SHP77 (cell line): ENCODE results near the gene ATP5F1D.

ENCODE experiments used
- DNase-seq, 2 experiments: peaks; one replicate each; lab custom pipeline; 2025; lab: John Stamatoyannopoulos, UW

The ATP5F1D gene

GRCh38 chr19:1283207-1283916 lies 41.8 kb downstream of the ATP5F1D start:
- DNase-seq: no peak

DNA sequence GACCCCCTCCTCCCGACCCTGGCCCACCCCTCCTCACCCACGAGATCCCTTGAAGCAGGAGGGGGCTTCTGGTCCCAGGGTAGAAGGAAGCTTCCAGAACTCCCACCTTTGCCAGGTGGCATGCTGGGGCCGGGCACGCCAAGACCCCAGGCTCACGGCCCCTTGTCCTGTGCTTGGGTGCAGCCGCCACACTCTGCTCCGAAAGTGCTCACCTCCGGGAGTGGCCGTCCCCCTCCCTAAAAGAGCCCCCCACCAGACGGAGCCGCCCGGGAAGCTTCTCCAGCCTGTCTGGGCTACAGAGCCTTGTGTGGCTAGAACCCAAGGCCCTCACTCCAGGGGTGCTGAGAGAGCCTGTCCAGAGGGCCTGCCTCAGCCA lies 42.4 kb downstream of the ATP5F1D start:
- no peak for DNase-seq

DNA sequence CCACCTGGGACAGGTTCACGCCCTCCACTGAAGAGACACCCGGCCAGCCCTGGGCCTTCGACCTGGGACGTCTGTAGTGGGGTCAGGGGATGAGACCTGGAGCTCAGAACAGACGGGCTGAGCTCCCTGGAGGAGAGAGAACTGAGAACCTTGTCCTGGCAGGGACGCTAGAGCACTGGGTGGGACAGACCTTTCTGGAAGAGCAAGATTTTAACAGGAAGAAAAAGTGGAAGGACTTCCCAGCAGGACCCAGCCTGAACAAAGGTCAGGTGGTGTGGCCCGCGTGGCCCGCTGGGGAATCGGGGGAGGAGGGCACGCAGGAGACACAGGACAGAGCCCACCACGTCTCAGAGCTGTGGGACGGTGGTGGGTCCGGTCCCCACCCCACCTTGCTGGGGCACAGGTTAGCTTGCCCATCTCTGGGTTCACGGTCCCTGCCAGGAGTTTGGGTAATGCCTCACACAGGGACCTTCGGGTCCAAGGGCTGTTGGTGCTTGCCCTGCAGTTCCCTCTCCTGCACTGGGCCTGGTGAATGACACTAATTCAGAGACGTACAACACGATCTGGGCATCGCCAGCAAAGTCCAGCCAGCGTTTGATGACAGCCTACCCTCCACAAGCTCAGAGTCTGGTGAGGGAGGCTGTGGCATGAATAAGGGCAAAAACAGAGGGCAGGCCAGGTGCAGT lies 42.9 kb downstream of the ATP5F1D start:
- DNase-seq: no peak

- no peak for DNase-seq
Observed at GRCh38 chr19:1284979-1285736, 43.6 kb downstream of the ATP5F1D start.

DNA sequence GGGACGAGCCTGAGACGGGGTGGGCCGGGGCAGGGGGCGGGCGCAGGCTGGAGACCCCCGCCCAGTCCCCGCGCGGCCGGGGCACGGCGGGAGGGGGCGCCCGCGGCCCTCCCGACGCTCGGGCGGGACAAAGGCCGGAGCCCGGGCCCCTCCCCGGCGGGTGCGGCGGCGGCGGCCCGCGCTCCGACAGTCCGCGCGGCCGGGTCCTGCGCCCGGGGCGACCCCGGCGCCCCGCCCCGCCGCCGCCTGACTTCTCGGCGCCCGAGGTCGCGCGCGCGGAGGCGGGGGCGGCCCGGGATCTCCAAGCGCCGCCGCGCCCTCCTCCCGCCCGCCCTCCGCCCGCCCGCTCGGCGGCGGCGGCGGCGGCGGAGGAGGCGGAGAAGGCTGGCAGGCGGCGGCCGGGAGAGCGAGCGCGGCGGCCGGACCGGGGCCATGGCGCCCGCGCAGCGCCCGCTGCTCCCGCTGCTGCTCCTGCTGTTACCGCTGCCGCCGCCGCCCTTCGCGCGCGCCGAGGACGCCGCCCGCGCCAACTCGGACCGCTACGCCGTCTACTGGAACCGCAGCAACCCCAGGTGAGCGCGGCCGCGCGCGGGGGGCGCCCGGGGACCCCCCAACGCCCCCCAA lies 44.3 kb downstream of the ATP5F1D start, which contains the start of gene EFNA2:
Gene EFNA2 (plus strand): TSS at position 137 of the 624 bp plus-strand sequence. CDS start 296 bp downstream, at position 433.
- DNase-seq: no peak

- DNase-seq: no peak
Observed at GRCh38 chr19:1286487-1287353, 45.2 kb downstream of the ATP5F1D start.

DNA sequence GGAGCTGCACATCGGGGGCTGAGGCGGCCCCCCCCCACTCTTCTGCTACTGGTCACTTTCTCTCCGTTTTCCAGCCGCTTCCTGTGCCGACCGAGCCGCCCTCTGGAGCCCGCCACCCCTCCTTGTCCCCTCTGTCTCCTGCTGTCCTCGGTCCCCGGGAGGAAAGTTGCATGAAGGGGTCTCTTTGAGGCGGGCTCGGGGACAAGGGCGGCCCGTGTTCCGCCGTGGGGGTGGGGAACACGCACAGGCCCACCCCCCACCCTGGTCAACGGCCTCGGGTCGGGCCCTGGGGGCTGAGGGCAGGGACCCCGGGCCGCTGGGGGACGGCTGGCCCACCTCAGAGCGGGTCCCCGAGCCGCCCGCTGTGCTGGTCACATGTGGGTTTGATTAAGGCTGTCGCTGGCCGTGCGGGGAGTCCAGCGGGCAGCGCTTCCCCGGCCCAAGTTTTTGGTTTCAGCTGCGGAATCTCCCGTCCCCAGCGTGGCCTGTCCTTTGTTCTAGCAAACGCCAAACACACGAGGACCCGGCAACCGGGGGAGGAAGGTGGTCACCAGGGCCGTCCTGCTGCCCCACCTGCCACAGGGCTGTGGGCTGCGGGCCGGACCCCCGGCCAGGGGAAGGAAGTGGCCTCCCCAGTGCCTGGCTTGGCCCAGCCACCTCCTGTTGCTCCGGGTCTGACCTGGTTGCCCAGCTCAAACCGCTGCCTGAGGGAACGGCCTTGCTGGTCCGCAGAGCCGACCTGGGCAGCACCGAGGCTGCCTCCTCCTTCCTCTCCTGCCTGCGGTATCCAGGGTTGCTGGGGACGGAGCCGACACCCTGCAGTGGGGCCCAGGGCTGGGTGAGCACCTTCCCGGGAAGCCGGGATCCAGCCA lies 46.0 kb downstream of the ATP5F1D start:
- DNase-seq: no peak

GRCh38 chr19:1288226-1288612 lies 46.7 kb downstream of the ATP5F1D start:
- DNase-seq: no peak

DNA sequence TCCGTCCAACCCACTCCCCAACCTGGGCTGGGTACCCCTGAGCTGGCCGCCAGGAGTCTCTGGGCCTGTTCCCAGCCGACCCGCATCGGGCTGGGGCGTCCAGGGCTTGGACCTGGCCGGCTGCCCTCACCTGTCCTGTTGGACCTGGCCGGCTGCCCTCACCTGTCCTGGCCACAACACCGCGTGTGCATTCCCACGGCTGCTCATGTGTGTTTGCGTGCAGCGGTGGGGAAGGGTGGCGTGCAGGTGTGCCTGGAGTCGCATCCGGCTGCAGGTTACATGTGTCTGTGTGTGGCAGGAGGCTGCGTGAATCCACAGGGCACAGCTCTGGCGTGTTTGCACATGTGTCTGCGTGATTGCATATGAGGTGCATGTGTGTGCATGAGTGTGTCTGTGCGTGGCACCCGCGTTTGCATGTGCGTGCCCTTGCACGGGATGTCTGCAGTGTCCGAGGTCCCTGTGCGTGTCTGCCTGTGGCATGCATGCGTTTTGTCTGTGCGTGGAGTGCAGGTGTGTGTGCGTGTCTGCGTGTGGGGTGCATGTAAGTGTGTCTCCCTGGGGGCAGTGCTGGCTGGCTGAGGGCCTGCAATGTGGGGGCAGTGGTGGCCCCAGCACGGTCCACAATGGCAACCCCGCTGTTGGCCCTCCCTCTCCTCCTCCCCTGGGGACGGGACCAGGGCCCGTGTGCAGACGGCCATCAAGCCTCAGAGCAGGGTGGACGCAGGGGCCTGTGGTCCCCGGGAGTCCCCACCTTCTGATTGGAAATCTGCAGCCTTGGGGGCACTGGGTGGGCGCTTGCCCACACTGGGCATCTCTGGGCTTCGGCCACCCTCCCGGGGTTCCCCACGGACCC lies 47.5 kb downstream of the ATP5F1D start:
- no peak for DNase-seq

DNA sequence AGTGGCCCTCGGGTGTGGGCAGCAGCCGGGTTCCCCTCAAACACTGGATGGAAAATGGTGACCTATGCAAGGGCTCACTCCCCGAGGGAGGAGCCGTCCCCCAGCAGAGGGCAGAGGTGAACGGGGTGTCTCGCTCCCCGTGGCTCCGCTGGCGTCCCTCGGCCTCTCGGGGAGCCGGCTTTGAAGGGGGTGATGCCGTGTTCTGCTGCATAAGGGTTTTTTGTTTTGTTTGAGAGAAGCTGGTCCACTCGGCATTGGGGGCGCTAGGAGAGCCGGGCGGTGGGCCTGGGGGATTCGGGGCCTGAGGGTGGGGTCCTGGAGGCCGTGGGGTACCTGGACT lies 48.1 kb downstream of the ATP5F1D start:
- no peak for DNase-seq

DNA sequence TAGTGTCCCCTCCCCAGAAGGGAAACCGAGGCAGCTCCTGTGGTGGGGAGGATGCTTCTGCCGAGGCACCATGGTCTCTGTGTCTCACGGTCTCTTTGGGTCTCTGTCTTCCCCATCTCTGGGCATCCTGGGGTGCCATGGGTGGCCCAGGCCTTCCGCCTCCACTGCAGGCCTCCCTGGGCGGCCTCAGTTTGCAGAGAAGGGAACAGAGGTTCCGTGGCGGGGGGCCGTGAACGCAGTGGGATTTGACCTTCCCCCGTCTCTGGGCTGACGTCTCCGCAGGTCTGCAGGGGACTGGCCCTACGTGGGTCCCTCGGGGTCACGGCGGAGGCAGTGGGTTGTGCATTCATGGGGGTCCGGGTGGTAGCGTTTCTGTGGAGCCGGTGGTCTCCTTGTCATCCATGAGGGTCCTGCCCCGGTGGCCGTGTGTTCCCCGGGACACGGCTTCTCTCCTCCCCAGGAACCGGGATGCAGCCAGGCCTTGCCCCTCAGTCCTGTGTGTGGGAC lies 48.7 kb downstream of the ATP5F1D start:
- DNase-seq: no peak

DNA sequence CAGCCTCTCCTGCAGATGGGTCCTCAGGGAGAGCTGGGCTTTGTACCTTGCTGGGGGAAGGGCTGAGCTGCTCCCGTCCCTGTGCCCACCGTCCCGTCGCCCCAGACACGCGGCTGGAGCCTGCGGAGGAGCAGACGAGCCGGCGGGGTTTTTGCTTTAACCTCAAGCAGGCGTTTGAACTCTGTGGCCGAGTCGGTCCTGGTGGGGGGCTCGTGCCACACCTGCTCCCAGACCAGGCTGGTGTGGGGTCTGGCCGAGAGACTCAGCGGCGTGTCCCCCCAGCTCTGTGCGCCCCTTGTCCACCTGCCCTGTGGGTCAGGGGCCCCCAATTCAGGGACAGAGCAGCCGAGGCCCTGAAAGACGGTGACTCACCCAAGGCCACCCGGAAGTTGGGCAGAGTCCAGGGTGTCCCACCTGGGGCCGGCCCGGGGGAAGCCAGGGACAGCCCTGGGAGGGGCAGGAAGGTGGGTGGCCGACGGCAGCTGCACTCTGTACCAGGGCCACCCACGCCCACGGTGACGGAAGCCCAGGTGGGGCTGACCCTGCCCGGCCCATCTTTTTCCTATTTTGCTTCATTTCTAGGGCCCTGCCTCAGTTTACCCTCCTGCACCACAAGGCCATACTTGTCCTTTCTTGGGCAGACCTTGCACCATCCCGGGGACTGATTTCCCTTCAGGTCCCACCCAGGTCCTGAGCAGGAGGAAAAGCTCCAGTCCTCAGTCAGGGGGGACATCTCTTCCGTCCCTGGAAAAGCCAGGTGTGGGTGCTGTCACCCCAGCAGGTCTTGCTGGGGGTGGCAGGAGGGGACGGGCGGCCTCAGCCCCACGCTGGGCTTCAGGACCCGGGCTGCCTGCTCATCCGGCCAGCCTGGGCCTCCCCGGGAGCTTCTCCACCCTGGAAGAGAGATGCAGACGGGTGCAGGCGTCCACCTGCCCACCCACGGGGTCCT lies 49.4 kb downstream of the ATP5F1D start:
- no peak for DNase-seq

- DNase-seq: no peak
Observed at GRCh38 chr19:1291761-1292418, 50.3 kb downstream of the ATP5F1D start.

DNA sequence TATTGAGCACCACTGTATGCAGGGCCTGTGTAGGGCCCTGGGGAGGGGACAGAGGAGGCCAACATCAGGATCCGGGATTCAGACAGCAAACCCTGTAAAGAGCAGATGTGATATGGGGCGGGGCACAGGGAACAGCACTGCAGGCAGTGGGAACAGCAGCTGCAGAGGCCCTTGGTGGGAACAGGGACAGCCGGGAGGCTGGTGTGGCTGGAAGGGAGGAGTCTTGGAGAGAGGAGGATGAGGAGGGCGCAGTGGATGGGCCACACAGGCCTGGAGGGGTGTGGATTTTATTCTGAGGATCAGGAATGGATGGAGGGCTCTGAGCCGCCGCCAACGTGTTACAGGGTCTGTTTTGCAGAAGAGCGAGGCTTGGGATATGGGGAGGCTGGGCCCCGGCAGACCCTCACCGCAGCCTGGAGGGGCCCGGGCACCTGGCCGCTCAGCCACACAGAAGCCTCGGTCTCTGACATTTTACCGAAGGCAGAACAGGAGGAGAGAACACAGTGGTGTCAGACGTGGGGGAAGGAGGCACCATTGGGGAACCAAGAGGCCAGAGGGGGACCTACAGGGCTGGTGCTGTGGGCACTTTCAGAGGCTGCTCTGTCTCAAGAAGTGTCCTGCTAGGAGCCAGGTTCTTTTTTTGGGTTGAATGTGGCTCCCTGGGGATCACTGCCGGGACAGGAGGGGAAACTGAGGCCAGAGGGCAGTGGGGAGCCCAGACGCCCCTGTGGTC lies 51.0 kb downstream of the ATP5F1D start:
- no peak for DNase-seq

DNA sequence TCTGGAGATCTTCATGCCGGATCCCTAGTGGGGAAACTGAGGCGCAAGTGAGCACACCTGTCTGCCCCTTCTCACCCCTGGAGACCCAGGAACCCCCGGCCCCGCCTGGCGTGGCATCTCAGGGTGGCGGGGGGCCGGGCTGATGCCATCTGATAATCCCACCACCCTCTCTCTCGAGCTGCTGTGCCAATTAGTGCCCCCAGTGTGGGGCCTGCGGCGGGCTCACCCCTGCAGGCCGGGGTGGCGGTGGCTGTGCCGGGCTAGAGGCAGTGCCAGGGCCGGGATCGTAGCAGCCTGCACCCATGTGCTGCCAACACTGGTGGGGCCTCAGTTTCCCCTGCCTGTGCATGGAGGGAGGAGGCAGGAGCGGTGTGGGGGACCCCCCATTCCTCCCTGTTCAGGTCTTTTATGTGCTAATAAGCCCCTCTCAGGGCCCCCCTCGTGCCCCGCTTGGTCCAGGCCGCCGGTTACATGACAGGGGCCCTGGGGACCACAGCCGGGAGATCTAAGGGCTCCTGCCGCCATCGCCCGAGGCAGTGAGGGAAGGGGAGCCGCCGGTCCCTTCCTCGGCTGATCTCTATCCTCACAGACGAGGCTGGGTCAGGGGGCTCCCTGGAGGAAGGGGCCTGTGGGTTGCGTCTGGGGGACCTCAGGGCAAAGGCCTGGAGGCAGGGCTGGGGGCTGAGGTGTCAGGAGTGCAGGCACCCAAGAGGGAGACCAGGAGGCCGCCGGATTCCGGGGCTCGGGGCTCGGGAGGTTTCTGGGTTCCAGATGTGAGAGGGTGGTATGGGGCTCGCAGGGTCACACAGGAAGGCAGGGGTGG lies 52.4 kb downstream of the ATP5F1D start:
- DNase-seq: no peak
